NB4 (cell line): ENCODE data around the gene SEPTIN10.

Source experiments
- DNase-seq: peaks from one replicate; pipeline ENCODE4 v3.0.0; 2010; ENCODE audit warnings: low read depth
- H3K4me3 ChIP-seq: one replicate; pipeline ENCODE4 v1.5.1; 2011; ENCODE audit warnings: mild to moderate bottlenecking, low read depth, low read length, moderate library complexity
- CTCF ChIP-seq: IDR thresholded peaks from one replicate; pipeline ENCODE4 v1.5.1; 2012; ENCODE audit warnings: low read depth, low read length
- MYC ChIP-seq: IDR thresholded peaks from 2 replicates; pipeline ENCODE4 v1.6.1; 2011; ENCODE audit warnings: low read depth, low read length
- POLR2A ChIP-seq: IDR thresholded peaks from 2 replicates; pipeline ENCODE4 v1.6.1; 2011; ENCODE audit warnings: mild to moderate bottlenecking; ENCODE audit not compliant: insufficient read length; ENCODE audit errors: extremely low read depth
- TF ChIP-seq, protein P1 (sequence below): IDR thresholded peaks from 2 replicates; pipeline ENCODE4 v1.6.1; 2011; ENCODE audit warnings: low read depth, low read length

Gene SEPTIN10

GRCh38 chr2:109575373-109575772 lies 38.4 kb downstream of the SEPTIN10 start:
- TF ChIP-seq MYC (no peak), POLR2A (no peak), CTCF (no peak)
- TF ChIP-seq, protein P1, sequence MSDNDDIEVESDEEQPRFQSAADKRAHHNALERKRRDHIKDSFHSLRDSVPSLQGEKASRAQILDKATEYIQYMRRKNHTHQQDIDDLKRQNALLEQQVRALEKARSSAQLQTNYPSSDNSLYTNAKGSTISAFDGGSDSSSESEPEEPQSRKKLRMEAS, result no peak
- DNase-seq, result no peak
- H3K4me3 ChIP-seq, result no peak overlapping the region

DNA sequence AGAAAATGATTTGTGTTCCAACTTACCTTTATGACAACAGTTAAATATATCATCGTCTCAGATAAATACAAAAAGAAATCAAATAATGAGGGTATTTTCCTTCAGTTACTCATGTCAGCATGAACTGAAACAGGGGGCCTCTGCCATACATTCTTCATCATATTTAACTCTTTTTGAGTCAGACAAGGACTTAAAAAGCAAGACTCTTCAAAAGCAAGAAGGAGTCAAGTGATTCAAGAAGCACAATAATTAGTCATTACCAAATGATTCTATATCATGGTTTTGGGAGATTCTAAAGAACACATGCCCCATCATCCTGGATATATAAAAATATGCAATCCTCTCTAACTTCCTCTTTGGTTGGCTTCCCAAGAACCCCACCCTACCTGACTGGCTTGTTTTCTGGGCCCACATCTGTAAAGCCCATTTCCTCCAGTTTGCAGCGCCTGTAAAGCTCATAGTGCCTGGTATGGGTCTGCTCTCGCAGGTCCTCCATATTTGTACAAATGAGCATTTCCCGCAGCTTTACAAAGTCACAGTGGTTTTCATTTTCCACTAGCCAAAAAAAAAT lies 49.7 kb downstream of the SEPTIN10 start:
- TF ChIP-seq CTCF (no peak), MYC (no peak), POLR2A (no peak)
- TF ChIP-seq, protein P1, result no peak
- H3K4me3 ChIP-seq, result no peak overlapping the region
- peak; percentile 10 for DNase-seq

DNA sequence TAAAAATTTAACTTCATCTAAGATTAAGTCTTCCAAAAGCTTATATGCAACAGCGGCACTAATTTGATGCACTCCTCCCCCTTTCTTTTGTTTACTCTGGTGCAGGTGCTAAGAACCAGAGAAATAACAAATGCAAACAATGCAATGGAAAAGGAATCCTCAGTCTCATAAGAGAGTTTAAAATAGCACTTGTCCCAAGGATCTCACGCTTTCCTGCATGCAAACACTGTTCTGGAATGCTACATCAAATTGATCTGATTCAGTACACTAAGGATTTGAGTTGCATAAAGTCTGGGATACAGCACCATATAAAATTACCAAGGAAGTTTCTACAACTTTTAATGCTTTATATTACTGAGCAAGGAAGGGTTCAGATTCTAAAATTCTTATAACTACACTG lies 50.5 kb downstream of the SEPTIN10 start:
- no peak for TF ChIP-seq CTCF
- TF ChIP-seq MYC, result no peak
- no peak for TF ChIP-seq POLR2A
- TF ChIP-seq, protein P1, result no peak
- no peak for DNase-seq
- H3K4me3 ChIP-seq, result no peak overlapping the region

DNA sequence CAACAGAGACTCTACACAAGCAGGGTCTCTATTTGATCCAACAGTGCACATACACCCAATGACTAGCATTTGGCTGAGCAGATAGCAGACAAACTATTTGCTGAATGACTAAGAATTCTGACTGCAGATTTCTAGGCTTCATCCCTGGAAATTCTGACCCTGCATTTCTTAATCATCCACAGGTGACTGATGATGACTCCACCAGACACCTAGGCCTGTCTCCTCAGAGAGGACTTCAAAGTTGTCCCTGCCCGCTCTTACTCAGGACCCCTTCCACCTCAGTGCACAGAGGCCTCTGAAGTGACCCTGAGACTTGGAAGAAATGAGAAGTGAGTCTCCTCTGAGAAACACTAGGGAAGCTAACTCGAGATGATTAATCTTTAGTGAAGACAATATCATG lies 51.3 kb downstream of the SEPTIN10 start:
- TF ChIP-seq MYC, result no peak
- no peak for TF ChIP-seq POLR2A
- TF ChIP-seq CTCF, result no peak
- TF ChIP-seq, protein P1, result no peak
- no peak overlapping the region for H3K4me3 ChIP-seq
- no peak for DNase-seq

- peak; percentile 14 for DNase-seq
- H3K4me3 ChIP-seq, result no peak overlapping the region
- TF ChIP-seq, protein P1, result no peak
- TF ChIP-seq MYC (no peak), CTCF (no peak), POLR2A (no peak)
These were observed 53.5 kb downstream of the SEPTIN10 start for GRCh38 chr2:109560265-109560664.
